Measurements from ENCODE around the gene SERINC3.
A peak's percentile ranks its signal among the peaks of the same experiment; 100 is the strongest.
"Not testable (repeated sequence)": the region's sequence is repeated elsewhere in the genome, so short reads cannot be mapped to it uniquely, and the experiment has no call there.

SERINC3 gene

GRCh38 chr20:44489931-44490330, 31.9 kb downstream of the SERINC3 start:
- no peak for DNase-seq

GRCh38 chr20:44489223-44489622, 32.6 kb downstream of the SERINC3 start:
- no peak for DNase-seq

- DNase-seq, result no peak
Measured at GRCh38 chr20:44488551-44488950, 33.3 kb downstream of the SERINC3 start.

GRCh38 chr20:44485830-44486198, 36.1 kb downstream of the SERINC3 start:
- DNase-seq, result no peak

GRCh38 chr20:44485078-44485829, 36.6 kb downstream of the SERINC3 start:
- no peak for DNase-seq

- no peak for DNase-seq
Measured at GRCh38 chr20:44483112-44483511, 38.8 kb downstream of the SERINC3 start.

- no peak for DNase-seq
Measured at GRCh38 chr20:44481719-44482416, 40.0 kb downstream of the SERINC3 start.

- DNase-seq, result no peak
Measured at GRCh38 chr20:44480097-44480496, 41.8 kb downstream of the SERINC3 start.

- DNase-seq, result no peak
Measured at GRCh38 chr20:44479643-44480042, 42.2 kb downstream of the SERINC3 start.

- DNase-seq, result no peak
Measured at GRCh38 chr20:44478206-44478605, 43.7 kb downstream of the SERINC3 start.

GRCh38 chr20:44477151-44477550, 44.7 kb downstream of the SERINC3 start:
- no peak for DNase-seq

GRCh38 chr20:44475694-44476560, 45.9 kb downstream of the SERINC3 start, which contains the start of gene TTPAL:
Gene TTPAL, plus strand, starts transcription at chr20:44475874. Its CDS starts 4,126 bp downstream, at chr20:44480000.
- peak; percentile 38 for DNase-seq

- DNase-seq, result no peak
Measured at GRCh38 chr20:44475372-44475693, 46.5 kb downstream of the SERINC3 start.

- DNase-seq, result not testable (repeated sequence)
Measured at GRCh38 chr20:44472283-44472682, 49.6 kb downstream of the SERINC3 start.

- no peak for DNase-seq
Measured at GRCh38 chr20:44471481-44471882, 50.4 kb downstream of the SERINC3 start.

- no peak for DNase-seq
Measured at GRCh38 chr20:44470327-44470726, 51.5 kb downstream of the SERINC3 start.

GRCh38 chr20:44468044-44468782, 53.7 kb downstream of the SERINC3 start:
- no peak for DNase-seq

- no peak for DNase-seq
Measured at GRCh38 chr20:44467289-44467883, 54.5 kb downstream of the SERINC3 start.

- no peak for DNase-seq
Measured at GRCh38 chr20:44465001-44465560, 56.8 kb downstream of the SERINC3 start.

GRCh38 chr20:44464514-44464913, 57.4 kb downstream of the SERINC3 start:
- no peak for DNase-seq

- DNase-seq, result no peak
Measured at GRCh38 chr20:44463466-44463865, 58.4 kb downstream of the SERINC3 start.

- no peak for DNase-seq
Measured at GRCh38 chr20:44461803-44462174, 60.1 kb downstream of the SERINC3 start.

All from DMS79 treated with DMSO at 0.1 percent for 48 hours (cell line).